Left renal pelvis (tissue), 4 donors: ENCODE measurements around the gene RNF141. TPM values are rescaled to one million over a fixed set of nuclear protein-coding genes. Genes with fewer than 3 reads are reported as not detected.

Experiments used
- DNase-seq, 4 donors: peaks; one replicate each; pipeline ENCODE4 v3.0.0-alpha.2; 2013; ENCODE audit warnings: low read depth in 4 of 4, low spot score in 3 of 4
- polyA plus RNA-seq, 4 donors: library from polyadenylated mRNA; unstranded; fragments of 120-200 nt; gene quantifications; one replicate each; pipeline ENCODE4 v1.2.1, GENCODE V29; 2013; ENCODE audit not compliant: insufficient read length in 4 of 4

Gene RNF141
- polyA plus RNA-seq, 4 donors, result 23.3 to 46.3 (median 42.3) TPM

- no peak for DNase-seq
These were observed 55.3 kb downstream of the RNF141 start for GRCh38 chr11:10485646-10486045.

- no peak for DNase-seq
These were observed 56.4 kb downstream of the RNF141 start for GRCh38 chr11:10484461-10485180.

- no peak for DNase-seq
These were observed 57.4 kb downstream of the RNF141 start for GRCh38 chr11:10483584-10483983.

GRCh38 chr11:10483174-10483573, 57.8 kb downstream of the RNF141 start:
- no peak for DNase-seq

GRCh38 chr11:10481560-10482349, 59.2 kb downstream of the RNF141 start:
- no peak for DNase-seq

GRCh38 chr11:10480760-10481159, 60.2 kb downstream of the RNF141 start:
- DNase-seq, result no peak

- DNase-seq, result no peak
These were observed 61.0 kb downstream of the RNF141 start for GRCh38 chr11:10480026-10480425.

GRCh38 chr11:10478574-10479550, 62.1 kb downstream of the RNF141 start:
- DNase-seq, result no peak

GRCh38 chr11:10478066-10478465, 62.9 kb downstream of the RNF141 start:
- DNase-seq, result no peak

GRCh38 chr11:10477690-10478046, 63.3 kb downstream of the RNF141 start:
- DNase-seq, result no peak

- no peak for DNase-seq
These were observed 63.9 kb downstream of the RNF141 start for GRCh38 chr11:10476927-10477689.

- DNase-seq, result no peak
These were observed 64.6 kb downstream of the RNF141 start for GRCh38 chr11:10476342-10476741.

GRCh38 chr11:10474551-10474950, 66.4 kb downstream of the RNF141 start:
- no peak for DNase-seq

- no peak for DNase-seq
These were observed 67.6 kb downstream of the RNF141 start for GRCh38 chr11:10473371-10473770.

- DNase-seq, result no peak
These were observed 78.2 kb downstream of the RNF141 start for GRCh38 chr11:10462746-10463300.

Other genes starting within 250 kb of the RNF141 start
- gene SBF2, start 247.0 kb downstream of the RNF141 start, polyA plus RNA-seq, result 10 to 100 TPM; 43.2 to 51.3 (median 49.2) TPM
- 10 to 100 TPM in 3 of 4 donors, 1 to 10 TPM in 1; 6.0 to 13.3 (median 11.0) TPM for gene ADM, start 236.1 kb downstream of the RNF141 start, polyA plus RNA-seq
- gene AMPD3, start 85.9 kb downstream of the RNF141 start, polyA plus RNA-seq, result 1 to 10 TPM; 5.1 to 6.9 (median 6.5) TPM
- 100 to 1,000 TPM in 1 of 4 donors, 10 to 100 TPM in 3; 66.4 to 147 (median 81.5) TPM for gene LYVE1, start 27.5 kb upstream of the RNF141 start, polyA plus RNA-seq
- gene IRAG1, start 152.6 kb upstream of the RNF141 start, polyA plus RNA-seq, result 10 to 100 TPM in 3 of 4 donors, 1 to 10 TPM in 1; 7.9 to 11.9 (median 10.7) TPM
- gene CTR9, start 210.1 kb upstream of the RNF141 start, polyA plus RNA-seq, result 10 to 100 TPM; 44.2 to 71.4 (median 67.7) TPM